ENCODE measurements around the gene FGF14.

Gene FGF14

DNA sequence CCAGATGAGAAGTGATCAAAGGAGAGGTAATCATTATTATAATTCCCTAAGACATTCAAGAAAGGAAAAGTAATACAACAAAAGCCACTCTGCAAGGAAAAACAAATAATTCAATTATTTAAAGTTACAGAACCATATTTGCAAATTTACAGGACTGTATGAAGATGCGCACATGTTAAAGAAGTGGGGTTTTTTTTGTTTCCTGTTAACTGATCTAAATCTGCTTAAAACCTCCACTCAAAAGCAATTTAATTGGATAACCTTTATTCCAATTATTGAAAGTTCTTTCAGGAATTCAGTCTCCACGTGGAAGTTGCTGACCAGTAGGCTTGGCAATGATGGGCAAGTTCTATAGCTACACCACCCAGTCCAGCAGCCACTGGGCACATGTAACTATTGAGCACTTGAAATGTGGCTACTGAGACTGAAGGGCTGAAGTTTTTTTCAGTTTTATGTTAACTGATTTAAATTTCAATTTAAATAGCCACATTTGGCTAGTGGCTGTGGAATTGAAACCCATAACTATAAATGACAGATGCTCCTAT is 232.3 kb downstream of the FGF14 start:
- Histone ChIP-seq H3K4me1 (ENCODE audit: control insufficient read depth, insufficient read depth, low read length) (no peaks in the 10 kb centered on the region), H3K4me3 (ENCODE audit: low read depth, low read length) (no peak overlapping the region), H3K36me3 (ENCODE audit: control insufficient read depth in 2 of 2, insufficient read depth in 1 of 2, low read length in 2 of 2) (no peaks in the 10 kb centered on the region), H3K9me3 (ENCODE audit: control insufficient read depth, insufficient read depth, low read depth, low read length) (no peaks in the 10 kb centered on the region), H3K27ac (ENCODE audit: extremely low read depth, low read depth, low read length) (no peak overlapping the region)
- ChIA-PET CTCF (no interaction called here), POLR2A (no interaction called here)
- no peak for TF ChIP-seq EGR2 (tag by site-specific recombination; IDR thresholded peaks at IDR 0.05; ENCODE audit: low read depth)
- no peak for TF ChIP-seq ZSCAN18 (tag by site-specific recombination; IDR thresholded peaks at IDR 0.05)
- no peak for TF ChIP-seq ZNF670 (tag by site-specific recombination; IDR thresholded peaks at IDR 0.05; ENCODE audit: low read depth)
- no peak for TF ChIP-seq ZNF266 (tag by site-specific recombination; IDR thresholded peaks at IDR 0.05; ENCODE audit: low read depth)

DNA sequence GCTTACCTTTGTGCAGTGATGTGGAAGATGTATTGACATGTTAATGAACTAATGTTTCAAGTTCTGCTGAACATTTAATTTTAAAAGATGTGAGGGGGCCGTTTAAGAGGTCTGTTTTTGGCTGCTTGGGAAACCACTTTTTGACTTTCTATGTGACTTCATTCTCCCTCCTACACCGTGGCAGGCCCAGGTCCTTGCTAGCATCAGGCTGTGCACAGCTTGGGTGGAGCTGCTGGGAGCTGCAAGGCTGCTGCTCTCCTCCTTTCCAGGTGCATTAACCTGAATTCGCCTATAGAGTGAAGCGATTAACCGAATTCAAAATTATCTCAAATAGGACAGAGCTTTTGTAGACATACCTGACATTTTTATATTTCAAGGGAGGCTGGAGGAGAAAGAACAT is 249.1 kb downstream of the FGF14 start:
- Histone ChIP-seq H3K36me3 (ENCODE audit: control insufficient read depth in 2 of 2, insufficient read depth in 1 of 2, low read length in 2 of 2) (no peaks in the 10 kb centered on the region), H3K4me1 (ENCODE audit: control insufficient read depth, insufficient read depth, low read length) (no peaks in the 10 kb centered on the region), H3K27ac (ENCODE audit: extremely low read depth, low read depth, low read length) (no peak overlapping the region), H3K4me3 (ENCODE audit: low read depth, low read length) (no peak overlapping the region), H3K9me3 (ENCODE audit: control insufficient read depth, insufficient read depth, low read depth, low read length) (no peaks in the 10 kb centered on the region)
- TF ChIP-seq ZNF76 (tag by site-specific recombination; IDR thresholded peaks at IDR 0.05; ENCODE audit: borderline replicate concordance, low read depth) (no peak), ZNF175 (tag by site-specific recombination; IDR thresholded peaks at IDR 0.05) (no peak), ZNF791 (tag by site-specific recombination; IDR thresholded peaks at IDR 0.05) (no peak), SCRT2 (tag by site-specific recombination; IDR thresholded peaks at IDR 0.05) (no peak), ZNF645 (tag by site-specific recombination; IDR thresholded peaks at IDR 0.05) (no peak), TCF7L2 (IDR thresholded peaks at IDR 0.05; ENCODE audit: borderline replicate concordance, low read depth, low read length) (no peak), ZNF2 (tag by site-specific recombination; IDR thresholded peaks at IDR 0.05) (no peak), ZNF121 (tag by site-specific recombination; IDR thresholded peaks at IDR 0.05) (no peak), ZFP41 (tag by site-specific recombination; IDR thresholded peaks at IDR 0.05; ENCODE audit: borderline replicate concordance) (no peak), ZNF768 (tag by site-specific recombination; IDR thresholded peaks at IDR 0.05) (no peak), ZNF248 (tag by site-specific recombination; IDR thresholded peaks at IDR 0.05) (no peak), ZNF558 (tag by site-specific recombination; IDR thresholded peaks at IDR 0.05) (no peak), ZBTB26 (tag by site-specific recombination; optimal IDR thresholded peaks at IDR 0.05) (no peak)
- TF ChIP-seq, protein P1, sequence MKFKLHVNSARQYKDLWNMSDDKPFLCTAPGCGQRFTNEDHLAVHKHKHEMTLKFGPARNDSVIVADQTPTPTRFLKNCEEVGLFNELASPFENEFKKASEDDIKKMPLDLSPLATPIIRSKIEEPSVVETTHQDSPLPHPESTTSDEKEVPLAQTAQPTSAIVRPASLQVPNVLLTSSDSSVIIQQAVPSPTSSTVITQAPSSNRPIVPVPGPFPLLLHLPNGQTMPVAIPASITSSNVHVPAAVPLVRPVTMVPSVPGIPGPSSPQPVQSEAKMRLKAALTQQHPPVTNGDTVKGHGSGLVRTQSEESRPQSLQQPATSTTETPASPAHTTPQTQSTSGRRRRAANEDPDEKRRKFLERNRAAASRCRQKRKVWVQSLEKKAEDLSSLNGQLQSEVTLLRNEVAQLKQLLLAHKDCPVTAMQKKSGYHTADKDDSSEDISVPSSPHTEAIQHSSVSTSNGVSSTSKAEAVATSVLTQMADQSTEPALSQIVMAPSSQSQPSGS (tag by site-specific recombination; IDR thresholded peaks at IDR 0.05; ENCODE audit: low read depth): no peak
- TF ChIP-seq, protein P2, sequence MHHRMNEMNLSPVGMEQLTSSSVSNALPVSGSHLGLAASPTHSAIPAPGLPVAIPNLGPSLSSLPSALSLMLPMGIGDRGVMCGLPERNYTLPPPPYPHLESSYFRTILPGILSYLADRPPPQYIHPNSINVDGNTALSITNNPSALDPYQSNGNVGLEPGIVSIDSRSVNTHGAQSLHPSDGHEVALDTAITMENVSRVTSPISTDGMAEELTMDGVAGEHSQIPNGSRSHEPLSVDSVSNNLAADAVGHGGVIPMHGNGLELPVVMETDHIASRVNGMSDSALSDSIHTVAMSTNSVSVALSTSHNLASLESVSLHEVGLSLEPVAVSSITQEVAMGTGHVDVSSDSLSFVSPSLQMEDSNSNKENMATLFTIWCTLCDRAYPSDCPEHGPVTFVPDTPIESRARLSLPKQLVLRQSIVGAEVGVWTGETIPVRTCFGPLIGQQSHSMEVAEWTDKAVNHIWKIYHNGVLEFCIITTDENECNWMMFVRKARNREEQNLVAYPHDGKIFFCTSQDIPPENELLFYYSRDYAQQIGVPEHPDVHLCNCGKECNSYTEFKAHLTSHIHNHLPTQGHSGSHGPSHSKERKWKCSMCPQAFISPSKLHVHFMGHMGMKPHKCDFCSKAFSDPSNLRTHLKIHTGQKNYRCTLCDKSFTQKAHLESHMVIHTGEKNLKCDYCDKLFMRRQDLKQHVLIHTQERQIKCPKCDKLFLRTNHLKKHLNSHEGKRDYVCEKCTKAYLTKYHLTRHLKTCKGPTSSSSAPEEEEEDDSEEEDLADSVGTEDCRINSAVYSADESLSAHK (tag by site-specific recombination; IDR thresholded peaks at IDR 0.05): no peak
- ChIA-PET POLR2A (no interaction called here), CTCF (interaction anchor here (0.7 kb wide), 1 partner anchor 16 kb away, joined by 4 read pairs; no protein-coding TSS in a partner anchor)
